Chondrocyte (in vitro differentiated cells): Measurements from ENCODE around the gene TMEM87B. TPM values are rescaled to one million over a fixed set of nuclear protein-coding genes. Genes with fewer than 3 reads are reported as not detected.

Experiments used
- DNase-seq: peaks from one replicate; pipeline ENCODE4 v3.0.0; 2021; ENCODE audit warnings: mixed read lengths, low spot score
- H3K27ac Mint-ChIP-seq: one replicate; pipeline ENCODE4 v1.8.0; 2021; ENCODE audit warnings: mild to moderate bottlenecking, moderate library complexity, mixed read lengths; ENCODE audit not compliant: unreplicated experiment
- H3K27me3 Mint-ChIP-seq: 2 replicates; pipeline ENCODE4 v1.8.0; 2021; ENCODE audit warnings: low read depth, mixed read lengths
- H3K36me3 Mint-ChIP-seq: 2 replicates; pipeline ENCODE4 v1.8.0; 2021; ENCODE audit warnings: low read depth, mixed read lengths
- H3K4me1 Mint-ChIP-seq: 2 replicates; pipeline ENCODE4 v1.8.0; 2021; ENCODE audit warnings: low read depth, mild to moderate bottlenecking, mixed read lengths
- H3K4me3 Mint-ChIP-seq: one replicate; pipeline ENCODE4 v1.8.0; 2021; ENCODE audit warnings: mild to moderate bottlenecking, moderate library complexity, mixed read lengths; ENCODE audit not compliant: unreplicated experiment
- H3K9me3 Mint-ChIP-seq: 2 replicates; pipeline ENCODE4 v1.8.0; 2021; ENCODE audit warnings: low read depth, mixed read lengths
- total RNA-seq: library from RNA; stranded (reverse); gene quantifications from 3 replicates; pipeline ENCODE4 v1.2.1, GENCODE V29; 2021
- TF ChIP-seq, protein P1 (sequence below): fragments of 200-600 bp; sonication (generic); IDR thresholded peaks from 2 replicates; pipeline ENCODE4 v1.5.0; 2021; ENCODE audit warnings: antibody characterized with exemption, mild to moderate bottlenecking, moderate library complexity

The TMEM87B gene
- total RNA-seq, 1 donor from 2014 or later, result 19.4 TPM

- Mint-ChIP-seq H3K36me3 (peaks cover 9% of the 10 kb centered on the region), H3K4me1 (no peaks in the 10 kb centered on the region), H3K27ac (no peak overlapping the region), H3K9me3 (peaks cover 19% of the 10 kb centered on the region), H3K27me3 (peaks cover 2% of the 10 kb centered on the region), H3K4me3 (no peak overlapping the region)
- DNase-seq, result no peak
- TF ChIP-seq, protein P1, sequence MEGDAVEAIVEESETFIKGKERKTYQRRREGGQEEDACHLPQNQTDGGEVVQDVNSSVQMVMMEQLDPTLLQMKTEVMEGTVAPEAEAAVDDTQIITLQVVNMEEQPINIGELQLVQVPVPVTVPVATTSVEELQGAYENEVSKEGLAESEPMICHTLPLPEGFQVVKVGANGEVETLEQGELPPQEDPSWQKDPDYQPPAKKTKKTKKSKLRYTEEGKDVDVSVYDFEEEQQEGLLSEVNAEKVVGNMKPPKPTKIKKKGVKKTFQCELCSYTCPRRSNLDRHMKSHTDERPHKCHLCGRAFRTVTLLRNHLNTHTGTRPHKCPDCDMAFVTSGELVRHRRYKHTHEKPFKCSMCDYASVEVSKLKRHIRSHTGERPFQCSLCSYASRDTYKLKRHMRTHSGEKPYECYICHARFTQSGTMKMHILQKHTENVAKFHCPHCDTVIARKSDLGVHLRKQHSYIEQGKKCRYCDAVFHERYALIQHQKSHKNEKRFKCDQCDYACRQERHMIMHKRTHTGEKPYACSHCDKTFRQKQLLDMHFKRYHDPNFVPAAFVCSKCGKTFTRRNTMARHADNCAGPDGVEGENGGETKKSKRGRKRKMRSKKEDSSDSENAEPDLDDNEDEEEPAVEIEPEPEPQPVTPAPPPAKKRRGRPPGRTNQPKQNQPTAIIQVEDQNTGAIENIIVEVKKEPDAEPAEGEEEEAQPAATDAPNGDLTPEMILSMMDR, result no peak
Measured at GRCh38 chr2:112045446-112046014, 9.5 kb upstream of the TMEM87B start.

DNA sequence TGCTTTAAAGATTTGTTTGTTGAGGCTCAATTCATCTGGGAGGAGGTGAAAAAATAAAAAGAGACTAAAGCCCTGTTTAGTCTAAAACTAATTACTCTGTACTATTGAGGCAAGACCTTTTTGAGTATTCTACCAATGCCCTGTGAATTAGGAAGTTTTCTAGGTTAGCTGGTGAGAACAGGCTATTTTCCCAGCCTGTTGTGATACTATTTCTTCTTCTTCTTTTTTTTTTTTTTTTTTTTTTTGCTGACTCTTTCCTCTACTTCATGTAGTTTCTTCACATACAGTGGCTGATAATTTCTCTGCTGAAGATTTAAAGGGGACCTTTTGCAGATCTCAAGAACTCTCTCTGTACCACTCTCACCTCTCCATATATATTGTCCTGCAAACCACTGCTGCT, 8.8 kb upstream of the TMEM87B start:
- peaks cover 9% of the 10 kb centered on the region for H3K36me3 Mint-ChIP-seq
- peaks cover 19% of the 10 kb centered on the region for H3K9me3 Mint-ChIP-seq
- H3K27ac Mint-ChIP-seq, result no peak overlapping the region
- TF ChIP-seq, protein P1, result no peak
- H3K27me3 Mint-ChIP-seq, result peaks cover 2% of the 10 kb centered on the region
- no peaks in the 10 kb centered on the region for H3K4me1 Mint-ChIP-seq
- no peak overlapping the region for H3K4me3 Mint-ChIP-seq
- no peak for DNase-seq

- TF ChIP-seq, protein P1, result no peak
- H3K4me3 Mint-ChIP-seq, result no peak overlapping the region
- peaks cover 19% of the 10 kb centered on the region for H3K9me3 Mint-ChIP-seq
- no peak overlapping the region for H3K27ac Mint-ChIP-seq
- H3K4me1 Mint-ChIP-seq, result no peaks in the 10 kb centered on the region
- peaks cover 9% of the 10 kb centered on the region for H3K36me3 Mint-ChIP-seq
- DNase-seq, result no peak
- peaks cover 2% of the 10 kb centered on the region for H3K27me3 Mint-ChIP-seq
Measured at GRCh38 chr2:112047537-112048235, 7.4 kb upstream of the TMEM87B start.

DNA sequence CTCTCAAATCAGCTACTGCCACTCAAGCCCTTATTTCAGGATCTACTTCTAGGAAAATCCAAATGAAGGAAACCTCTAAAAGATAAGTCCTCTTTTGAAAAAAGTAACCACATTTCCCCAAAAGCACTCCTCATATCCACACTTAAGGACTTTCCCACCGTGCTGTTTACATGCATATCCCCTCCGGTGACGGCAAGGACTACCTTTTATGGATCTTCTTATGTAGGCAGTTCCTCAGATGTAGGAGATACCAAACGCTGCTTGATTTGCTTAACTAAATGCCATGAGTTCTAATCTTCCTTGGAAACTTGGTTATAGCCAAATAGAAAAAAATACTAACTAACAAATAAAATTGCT, 6.9 kb upstream of the TMEM87B start:
- H3K4me1 Mint-ChIP-seq, result no peaks in the 10 kb centered on the region
- H3K9me3 Mint-ChIP-seq, result peaks cover 19% of the 10 kb centered on the region
- peaks cover 9% of the 10 kb centered on the region for H3K36me3 Mint-ChIP-seq
- TF ChIP-seq, protein P1, result no peak
- DNase-seq, result no peak
- no peak overlapping the region for H3K4me3 Mint-ChIP-seq
- H3K27me3 Mint-ChIP-seq, result peaks cover 2% of the 10 kb centered on the region
- no peak overlapping the region for H3K27ac Mint-ChIP-seq

GRCh38 chr2:112048887-112049286, 6.2 kb upstream of the TMEM87B start:
- peaks cover 6% of the 10 kb centered on the region for H3K4me1 Mint-ChIP-seq
- no peak overlapping the region for H3K27ac Mint-ChIP-seq
- H3K27me3 Mint-ChIP-seq, result no peaks in the 10 kb centered on the region
- no peak for DNase-seq
- peaks cover 19% of the 10 kb centered on the region for H3K9me3 Mint-ChIP-seq
- no peak overlapping the region for H3K4me3 Mint-ChIP-seq
- TF ChIP-seq, protein P1, result peak; percentile 94
- peaks cover 9% of the 10 kb centered on the region for H3K36me3 Mint-ChIP-seq
